HFF-Myc (cell line): ENCODE data around the gene SPRR5.

Source experiments
- DNase-seq: peaks from one replicate; pipeline ENCODE4 v3.0.0-alpha.2; 2011; ENCODE audit warnings: low read depth; ENCODE audit errors: extremely low read depth
- H3K4me3 ChIP-seq: replicated peaks from 2 replicates; pipeline ENCODE4 v1.5.1; 2011; ENCODE audit warnings: low read depth, mild to moderate bottlenecking, control low read depth, low read length
- TF ChIP-seq, protein P1 (sequence below): IDR thresholded peaks from 2 replicates; pipeline ENCODE4 v1.5.1; 2012; ENCODE audit warnings: mild to moderate bottlenecking, low read depth, low read length, control low read depth; ENCODE audit errors: missing control alignments

Gene SPRR5, protein sequence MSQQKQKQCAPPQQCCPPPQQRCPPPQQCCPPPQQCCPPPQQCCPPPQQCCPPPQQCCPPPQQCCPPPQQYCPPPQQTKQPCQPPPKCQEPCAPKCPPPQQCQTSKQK

DNA sequence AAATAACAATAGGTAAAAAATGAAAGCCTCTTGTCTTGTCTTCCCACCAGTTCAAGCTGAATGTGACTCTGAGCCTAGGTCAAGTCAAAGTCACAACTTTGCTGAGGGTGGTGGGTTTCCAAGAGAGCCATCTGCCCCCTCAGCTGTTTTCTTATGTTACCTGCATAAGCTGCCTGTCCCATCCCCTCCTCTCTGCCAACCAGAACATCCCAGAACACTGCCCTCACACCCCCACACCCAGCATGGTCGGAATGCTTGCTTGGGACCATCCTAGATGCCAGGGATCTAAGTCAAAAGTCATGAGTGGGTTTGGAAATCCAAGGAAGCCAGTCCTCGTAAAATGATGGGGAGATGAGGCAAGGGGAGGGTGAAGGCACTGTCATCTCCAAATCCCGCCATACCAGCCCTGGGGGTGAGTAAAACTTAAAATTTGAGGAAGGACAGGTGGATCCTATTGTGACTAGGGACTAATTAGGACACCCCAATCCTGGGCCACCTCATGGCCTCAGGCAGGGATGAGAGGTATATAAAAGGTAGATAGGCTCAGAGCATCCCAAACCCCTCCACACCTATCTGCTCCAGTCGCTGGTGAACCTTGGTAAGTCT lies at the start of gene SPRR5:
Gene SPRR5 (plus strand): TSS at position 556 of the 606 bp plus-strand sequence. CDS start 1,349 bp downstream, outside the sequence.
- TF ChIP-seq, protein P1, sequence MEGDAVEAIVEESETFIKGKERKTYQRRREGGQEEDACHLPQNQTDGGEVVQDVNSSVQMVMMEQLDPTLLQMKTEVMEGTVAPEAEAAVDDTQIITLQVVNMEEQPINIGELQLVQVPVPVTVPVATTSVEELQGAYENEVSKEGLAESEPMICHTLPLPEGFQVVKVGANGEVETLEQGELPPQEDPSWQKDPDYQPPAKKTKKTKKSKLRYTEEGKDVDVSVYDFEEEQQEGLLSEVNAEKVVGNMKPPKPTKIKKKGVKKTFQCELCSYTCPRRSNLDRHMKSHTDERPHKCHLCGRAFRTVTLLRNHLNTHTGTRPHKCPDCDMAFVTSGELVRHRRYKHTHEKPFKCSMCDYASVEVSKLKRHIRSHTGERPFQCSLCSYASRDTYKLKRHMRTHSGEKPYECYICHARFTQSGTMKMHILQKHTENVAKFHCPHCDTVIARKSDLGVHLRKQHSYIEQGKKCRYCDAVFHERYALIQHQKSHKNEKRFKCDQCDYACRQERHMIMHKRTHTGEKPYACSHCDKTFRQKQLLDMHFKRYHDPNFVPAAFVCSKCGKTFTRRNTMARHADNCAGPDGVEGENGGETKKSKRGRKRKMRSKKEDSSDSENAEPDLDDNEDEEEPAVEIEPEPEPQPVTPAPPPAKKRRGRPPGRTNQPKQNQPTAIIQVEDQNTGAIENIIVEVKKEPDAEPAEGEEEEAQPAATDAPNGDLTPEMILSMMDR, result no peak
- no peak for DNase-seq
- H3K4me3 ChIP-seq, result no peak within 1 kb of the TSS

DNA sequence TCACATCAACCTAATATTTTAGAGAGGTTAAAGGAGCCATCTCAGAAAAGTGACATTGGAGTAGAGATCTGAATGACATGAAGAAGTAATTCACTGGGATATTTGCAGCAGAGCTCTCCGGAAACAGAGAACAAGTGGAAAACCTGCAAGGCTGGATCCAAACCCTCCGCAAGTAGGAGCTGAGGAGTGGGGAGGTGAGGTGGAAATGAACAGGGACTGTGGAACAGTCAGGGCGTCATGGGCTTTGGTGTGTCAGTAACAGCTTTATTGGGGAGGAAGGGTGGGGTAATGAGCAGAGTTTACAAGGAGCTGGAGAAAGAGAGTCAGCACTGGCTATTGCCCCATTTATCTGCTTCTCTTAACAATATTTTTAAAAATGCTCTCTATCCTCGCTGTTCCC lies 48.0 kb upstream of the SPRR5 start:
- no peak overlapping the region for H3K4me3 ChIP-seq
- DNase-seq, result no peak
- TF ChIP-seq, protein P1, result no peak

DNA sequence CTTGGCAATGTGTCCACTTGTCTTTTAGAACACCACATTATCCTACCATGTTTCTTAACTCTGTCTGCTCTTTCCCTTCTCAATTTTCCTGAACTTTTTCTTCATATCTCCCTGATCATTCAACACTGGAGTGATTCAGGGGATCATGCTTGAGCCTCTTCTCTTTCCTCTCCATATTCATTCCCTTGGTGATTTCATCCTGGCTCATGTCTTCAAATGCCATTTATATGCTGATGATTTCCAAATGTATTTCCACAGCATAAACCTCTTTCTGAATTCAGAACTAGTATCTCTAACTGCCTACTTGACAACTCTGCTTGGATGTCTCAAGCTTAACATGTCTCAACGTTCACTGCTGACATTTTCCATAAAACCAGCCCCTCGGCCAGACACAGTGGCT lies 47.1 kb upstream of the SPRR5 start:
- no peak for DNase-seq
- H3K4me3 ChIP-seq, result no peak overlapping the region
- TF ChIP-seq, protein P1, result no peak

DNA sequence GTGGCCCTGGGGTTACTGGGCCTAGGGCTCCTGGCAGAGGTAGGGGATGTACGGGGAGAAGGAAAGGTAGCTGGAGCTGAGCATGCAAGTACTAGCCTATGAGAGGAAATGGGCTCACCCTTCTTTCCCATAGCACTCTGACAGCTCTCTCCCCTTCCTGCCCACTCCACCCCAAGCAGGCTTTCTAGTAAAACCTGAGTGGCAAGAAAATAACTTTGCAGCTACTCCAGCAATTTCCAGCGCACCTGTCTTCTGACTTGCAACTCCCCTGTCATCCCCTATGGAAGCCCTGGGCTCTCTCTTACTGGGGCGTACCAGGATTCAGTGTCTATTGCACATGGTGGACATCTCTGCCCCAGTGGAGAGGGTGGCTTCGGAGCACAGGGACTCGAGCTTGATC lies 45.4 kb upstream of the SPRR5 start:
- no peak for DNase-seq
- H3K4me3 ChIP-seq, result no peak overlapping the region
- TF ChIP-seq, protein P1, result no peak

DNA sequence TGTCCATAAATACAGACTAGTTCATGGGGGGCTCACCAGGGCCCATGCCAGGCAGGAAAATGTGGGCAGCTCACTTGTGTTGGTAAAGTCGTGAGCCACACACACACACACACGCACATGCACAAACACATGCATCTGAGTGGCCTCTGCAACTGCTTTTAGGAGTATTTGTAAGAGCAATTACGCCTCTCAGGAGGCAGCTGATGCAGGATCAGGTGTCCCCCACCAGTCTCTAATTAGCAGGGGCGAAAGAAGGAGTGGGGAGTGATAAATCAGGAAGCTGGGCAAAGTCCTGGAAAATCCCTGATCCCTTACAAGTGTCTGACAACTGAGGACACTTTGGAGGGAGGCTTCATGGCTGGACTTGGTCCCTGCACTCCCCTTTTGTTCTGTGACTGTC lies 44.4 kb upstream of the SPRR5 start:
- TF ChIP-seq, protein P1, result no peak

DNA sequence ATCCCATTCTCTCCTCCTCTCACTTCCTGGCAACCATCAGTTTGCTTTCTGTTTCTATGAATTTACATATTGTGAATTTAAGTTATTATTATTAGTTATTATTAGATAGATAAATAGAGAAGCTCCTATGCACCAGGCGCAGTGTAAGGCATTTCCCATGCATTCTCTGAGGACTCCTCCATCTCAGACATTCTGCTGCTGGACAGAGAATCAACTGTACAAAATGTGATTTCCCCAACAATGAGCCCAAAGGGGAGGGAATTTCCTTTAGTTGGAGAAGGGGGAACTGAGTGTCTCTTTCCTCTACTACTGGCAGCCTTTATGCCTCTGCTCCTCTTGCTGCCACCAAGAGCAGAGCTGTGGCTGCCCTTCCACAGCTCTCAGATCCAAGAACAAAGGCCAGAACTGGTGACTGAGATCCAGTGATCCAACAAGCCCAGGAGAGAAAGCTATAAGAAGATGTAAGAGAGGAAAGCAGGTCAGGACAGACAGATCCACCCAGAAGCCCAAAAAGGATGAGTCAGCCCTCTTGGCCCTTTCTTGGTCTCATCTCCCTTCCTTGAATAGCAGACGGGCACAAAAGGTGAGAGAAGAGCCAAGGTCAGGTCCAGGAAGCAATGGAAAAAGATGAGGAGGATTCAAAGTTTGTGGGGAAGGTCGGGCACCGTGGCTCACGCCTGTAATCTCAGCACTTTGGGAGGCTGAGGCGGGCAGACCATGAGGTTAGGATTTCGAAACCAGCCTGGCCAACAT lies 42.1 kb upstream of the SPRR5 start:
- DNase-seq, result no peak
- TF ChIP-seq, protein P1, result no peak
- no peak overlapping the region for H3K4me3 ChIP-seq

More for the DNA sequence above, 44.4 kb upstream of the SPRR5 start:
- H3K4me3 ChIP-seq, result no peak overlapping the region
- DNase-seq, result no peak
